ENCODE results near the gene ITPR1. TPM values are rescaled to one million over a fixed set of nuclear protein-coding genes. Genes with fewer than 3 reads are reported as not detected.

ITPR1 gene
- total and polyA plus RNA-seq, 2 experiments from 2014 or later: 1.4 to 2.5 TPM

DNA sequence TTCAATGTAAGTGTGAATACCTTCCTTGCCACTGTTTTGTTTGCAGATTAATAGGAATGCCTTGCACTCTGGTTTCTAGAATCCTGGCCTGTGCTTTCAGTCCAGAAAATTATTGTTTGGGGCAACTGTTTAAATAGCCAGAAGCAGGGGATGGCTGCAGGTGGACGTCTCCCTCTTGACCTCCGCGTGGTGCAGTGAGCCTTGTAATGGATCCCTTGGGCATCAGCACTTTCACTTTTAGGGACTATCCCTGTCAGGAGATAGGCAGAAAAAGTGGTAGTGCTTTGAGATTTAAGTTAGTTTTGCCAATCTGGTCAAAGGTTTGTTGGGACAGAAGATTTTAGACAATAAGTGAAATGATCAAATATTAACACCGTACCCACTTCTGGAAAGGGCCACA, 307.4 kb downstream of the ITPR1 start:
- Histone ChIP-seq H3K79me2 (ENCODE audit: insufficient read depth) (no peaks in the 10 kb centered on the region), H3K4me3 (no peak overlapping the region), H3K36me3 (ENCODE audit: low read depth) (no peaks in the 10 kb centered on the region), H3K27ac (no peak overlapping the region), H3K9ac (no peak overlapping the region), H3K27me3 (replicated peaks; ENCODE audit: insufficient read depth) (no peaks in the 10 kb centered on the region), H3K4me1 (ENCODE audit: insufficient read depth) (no peaks in the 10 kb centered on the region), H2AFZ (no peak overlapping the region), H4K20me1 (ENCODE audit: insufficient read depth) (no peaks in the 10 kb centered on the region), H3K9me3 (ENCODE audit: low read depth) (no peaks in the 10 kb centered on the region), H3F3A (ENCODE audit: insufficient read depth) (no peaks in the 10 kb centered on the region), H3K4me2 (ENCODE audit: unreplicated experiment) (no peak overlapping the region), H3K9me2 (ENCODE audit: insufficient read depth) (no peaks in the 10 kb centered on the region)
- TF ChIP-seq EZH2phosphoT487 (IDR thresholded peaks at IDR 0.05; ENCODE audit: insufficient read depth, low read depth) (no peak), EZH2 (IDR thresholded peaks at IDR 0.05; ENCODE audit: insufficient read depth, poor library complexity, severe bottlenecking) (no peak)
- in situ Hi-C loops (cut with MboI): no loop called here
- DNase-seq: no peak
- WGBS, 2 experiments (ENCODE audit: low coverage in 1 of 2, low lambda C conversion rate in 2 of 2, missing lambda C conversion rate in 2 of 2): 88 to 89% methylated on average over 4 of the region's 4 CpGs

DNA sequence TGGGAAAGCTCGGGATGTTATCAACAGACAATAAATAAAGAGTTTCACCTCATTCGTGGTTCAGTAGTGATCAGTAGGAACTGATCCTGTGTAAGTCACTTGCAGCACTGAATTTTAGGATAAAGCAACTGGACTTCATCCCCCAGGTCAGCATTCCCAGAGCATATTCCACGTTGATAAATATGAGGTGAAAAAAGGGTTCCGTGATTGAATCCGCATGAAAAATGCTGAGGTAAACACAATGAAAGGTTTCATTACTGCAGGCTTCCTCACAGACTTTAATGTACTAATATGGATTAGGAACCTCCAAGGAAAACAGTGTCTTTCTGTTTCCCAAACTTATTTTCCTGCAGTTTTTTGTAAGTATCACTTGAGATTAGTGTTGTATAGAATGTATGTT, 308.7 kb downstream of the ITPR1 start:
- H3K4me2 ChIP-seq (ENCODE audit: unreplicated experiment): no peak overlapping the region
- H3F3A ChIP-seq (ENCODE audit: insufficient read depth): no peaks in the 10 kb centered on the region
- H4K20me1 ChIP-seq (ENCODE audit: insufficient read depth): no peaks in the 10 kb centered on the region
- no peaks in the 10 kb centered on the region for H3K9me2 ChIP-seq (ENCODE audit: insufficient read depth)
- H3K4me1 ChIP-seq (ENCODE audit: insufficient read depth): no peaks in the 10 kb centered on the region
- H3K4me3 ChIP-seq: no peak overlapping the region
- no peaks in the 10 kb centered on the region for H3K36me3 ChIP-seq (ENCODE audit: low read depth)
- no peak overlapping the region for H2AFZ ChIP-seq
- no peaks in the 10 kb centered on the region for H3K9me3 ChIP-seq (ENCODE audit: low read depth)
- TF ChIP-seq EZH2phosphoT487 (IDR thresholded peaks at IDR 0.05; ENCODE audit: insufficient read depth, low read depth) (no peak), EZH2 (IDR thresholded peaks at IDR 0.05; ENCODE audit: insufficient read depth, poor library complexity, severe bottlenecking) (no peak)
- in situ Hi-C loops (cut with MboI): no loop called here
- no peak overlapping the region for H3K9ac ChIP-seq
- no peaks in the 10 kb centered on the region for H3K27me3 ChIP-seq (replicated peaks; ENCODE audit: insufficient read depth)
- 75 to 80% methylated on average over 5 of the region's 5 CpGs for WGBS, 2 experiments (ENCODE audit: low coverage in 1 of 2, low lambda C conversion rate in 2 of 2, missing lambda C conversion rate in 2 of 2)
- no peaks in the 10 kb centered on the region for H3K79me2 ChIP-seq (ENCODE audit: insufficient read depth)
- no peak for DNase-seq
- H3K27ac ChIP-seq: no peak overlapping the region

DNA sequence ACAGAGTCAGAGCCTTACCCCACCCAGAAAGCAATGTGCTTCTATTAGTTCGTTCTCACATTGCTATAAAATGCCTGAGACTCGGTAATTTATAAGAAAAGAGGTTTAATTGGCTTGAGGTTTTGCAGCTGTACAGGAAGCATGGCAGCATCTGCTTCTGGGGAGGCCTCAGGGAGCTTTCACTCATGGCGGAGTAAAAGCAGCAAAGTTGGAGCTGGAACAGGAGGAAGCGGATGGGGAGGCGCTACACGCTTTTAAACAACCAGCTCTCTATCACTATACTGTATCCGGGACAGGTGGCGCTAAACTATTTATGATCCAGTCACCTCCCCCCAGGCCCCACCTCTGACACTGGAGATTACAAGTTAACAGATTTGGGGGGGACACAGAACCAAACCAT, 309.8 kb downstream of the ITPR1 start:
- Histone ChIP-seq H3K36me3 (ENCODE audit: low read depth) (no peaks in the 10 kb centered on the region), H4K20me1 (ENCODE audit: insufficient read depth) (no peaks in the 10 kb centered on the region), H3K9me3 (ENCODE audit: low read depth) (no peaks in the 10 kb centered on the region), H3K9ac (no peak overlapping the region), H3K4me3 (no peak overlapping the region), H3K4me2 (ENCODE audit: unreplicated experiment) (no peak overlapping the region), H3K4me1 (ENCODE audit: insufficient read depth) (no peaks in the 10 kb centered on the region), H2AFZ (no peak overlapping the region), H3K27me3 (replicated peaks; ENCODE audit: insufficient read depth) (no peaks in the 10 kb centered on the region), H3K27ac (no peak overlapping the region), H3F3A (ENCODE audit: insufficient read depth) (no peaks in the 10 kb centered on the region), H3K79me2 (ENCODE audit: insufficient read depth) (no peaks in the 10 kb centered on the region), H3K9me2 (ENCODE audit: insufficient read depth) (no peaks in the 10 kb centered on the region)
- in situ Hi-C loops (cut with MboI): no loop called here
- TF ChIP-seq EZH2phosphoT487 (IDR thresholded peaks at IDR 0.05; ENCODE audit: insufficient read depth, low read depth) (no peak), EZH2 (IDR thresholded peaks at IDR 0.05; ENCODE audit: insufficient read depth, poor library complexity, severe bottlenecking) (no peak)
- DNase-seq: no peak
- 84 to 85% methylated on average over 8 of the region's 8 CpGs for WGBS, 2 experiments (ENCODE audit: low coverage in 1 of 2, low lambda C conversion rate in 2 of 2, missing lambda C conversion rate in 2 of 2)

DNA sequence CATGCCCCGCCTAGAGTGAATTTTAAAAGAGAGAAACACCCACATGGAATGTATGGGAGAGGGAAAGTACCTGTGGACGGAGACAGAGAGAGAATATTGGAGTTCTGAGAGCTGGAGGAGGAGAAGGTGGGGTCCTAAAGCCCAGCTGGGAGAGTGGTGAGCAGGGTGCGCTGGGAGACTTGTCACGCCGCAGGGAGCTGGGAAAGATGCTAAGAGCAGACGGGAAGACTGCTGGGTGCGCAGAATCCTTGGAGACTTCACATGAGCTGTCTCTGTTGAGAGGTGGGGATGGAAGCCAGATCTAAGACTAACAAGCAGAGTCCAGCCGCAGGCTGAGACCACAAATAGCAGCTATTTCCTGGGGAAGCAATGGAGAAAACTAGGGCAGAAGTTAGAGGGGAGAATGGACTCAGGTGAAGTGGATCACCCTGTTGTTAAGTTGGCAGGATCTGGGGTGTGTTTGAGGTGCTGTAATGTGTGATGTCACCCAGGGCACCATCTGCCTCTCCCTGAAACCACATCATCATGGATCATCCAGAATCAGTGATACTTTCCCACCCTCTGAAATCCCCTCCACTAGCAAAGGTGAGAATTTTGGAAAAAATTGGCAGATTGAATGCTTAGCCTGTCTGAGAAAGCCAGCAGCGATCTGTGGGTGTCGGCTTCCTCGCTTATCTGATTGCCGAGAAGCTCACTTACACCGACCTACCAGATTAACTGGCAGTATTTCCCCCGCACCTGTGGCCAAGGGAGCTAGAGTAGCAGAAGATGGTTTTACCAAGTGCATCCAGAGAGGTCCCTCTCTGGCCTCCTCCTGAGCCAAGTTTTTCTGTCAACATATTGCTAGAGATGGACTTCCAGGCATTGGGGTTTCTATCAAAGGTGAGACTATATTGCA, 311.3 kb downstream of the ITPR1 start:
- no peaks in the 10 kb centered on the region for H3K9me2 ChIP-seq (ENCODE audit: insufficient read depth)
- H3K36me3 ChIP-seq (ENCODE audit: low read depth): no peaks in the 10 kb centered on the region
- DNase-seq: no peak
- H2AFZ ChIP-seq: no peak overlapping the region
- H3K4me2 ChIP-seq (ENCODE audit: unreplicated experiment): no peak overlapping the region
- no peak overlapping the region for H3K27ac ChIP-seq
- H3K79me2 ChIP-seq (ENCODE audit: insufficient read depth): no peaks in the 10 kb centered on the region
- H3K9ac ChIP-seq: no peak overlapping the region
- no peak overlapping the region for H3K4me3 ChIP-seq
- H3F3A ChIP-seq (ENCODE audit: insufficient read depth): no peaks in the 10 kb centered on the region
- WGBS, 2 experiments (ENCODE audit: low coverage in 1 of 2, low lambda C conversion rate in 2 of 2, missing lambda C conversion rate in 2 of 2): 93 to 94% methylated on average over 14 of the region's 14 CpGs
- TF ChIP-seq EZH2 (IDR thresholded peaks at IDR 0.05; ENCODE audit: insufficient read depth, poor library complexity, severe bottlenecking): no peak
- no peak for TF ChIP-seq EZH2phosphoT487 (IDR thresholded peaks at IDR 0.05; ENCODE audit: insufficient read depth, low read depth)
- no peaks in the 10 kb centered on the region for H3K9me3 ChIP-seq (ENCODE audit: low read depth)
- H3K4me1 ChIP-seq (ENCODE audit: insufficient read depth): no peaks in the 10 kb centered on the region
- H4K20me1 ChIP-seq (ENCODE audit: insufficient read depth): no peaks in the 10 kb centered on the region
- no peaks in the 10 kb centered on the region for H3K27me3 ChIP-seq (replicated peaks; ENCODE audit: insufficient read depth)
- in situ Hi-C loops (cut with MboI): no loop called here
